Lung (tissue), 12 donors: ENCODE measurements around the gene ERBB3. TPM values are rescaled to one million over a fixed set of nuclear protein-coding genes. Genes with fewer than 3 reads are reported as not detected.
A peak's percentile ranks its signal among the peaks of the same experiment; 100 is the strongest.
"Not testable (repeated sequence)": the region's sequence is repeated elsewhere in the genome, so short reads cannot be mapped to it uniquely, and the experiment has no call there.

ENCODE experiments used
- ATAC-seq: fragments of 200-7000 bp; cut with Tn5 transposase; one replicate; pipeline ENCODE4 v1.9.1; 2020; ENCODE audit warnings: moderate number of reproducible peaks; ENCODE audit not compliant: insufficient read depth, low FRiP score
- DNase-seq, 3 donors: peaks; one replicate each; pipeline ENCODE4 v3.0.0-alpha.2; 2013 to 2017
- H3K27ac ChIP-seq, 2 donors: one replicate each; pipeline ENCODE4 v1.5.1; 2013; ENCODE audit warnings: mild to moderate bottlenecking in 2 of 2, moderate library complexity in 2 of 2, control low read depth in 1 of 2, inconsistent platforms in 1 of 2, low read depth in 1 of 2, low read length in 1 of 2
- H3K27me3 ChIP-seq, 3 donors: one replicate each; pipeline ENCODE4 v1.5.1; 2013; ENCODE audit warnings: low read length in 2 of 3; ENCODE audit not compliant: control insufficient read depth in 3 of 3, insufficient read depth in 3 of 3
- H3K36me3 ChIP-seq, 4 donors: one replicate each; pipeline ENCODE4 v1.5.1; 2013; ENCODE audit warnings: low read length in 4 of 4, mild to moderate bottlenecking in 1 of 4, moderate library complexity in 1 of 4; ENCODE audit not compliant: control insufficient read depth in 4 of 4, insufficient read depth in 4 of 4
- H3K4me1 ChIP-seq, 5 donors: one replicate each; pipeline ENCODE4 v1.5.1; 2013; ENCODE audit warnings: low read length in 5 of 5, mild to moderate bottlenecking in 2 of 5, moderate library complexity in 1 of 5; ENCODE audit not compliant: control insufficient read depth in 5 of 5, insufficient read depth in 5 of 5
- H3K4me3 ChIP-seq: one replicate; pipeline ENCODE4 v1.5.1; 2013; ENCODE audit warnings: mild to moderate bottlenecking, control low read depth, moderate library complexity
- H3K9ac ChIP-seq, 2 donors: one replicate each; pipeline ENCODE4 v1.5.1; 2013; ENCODE audit warnings: low read length in 2 of 2, control low read depth in 1 of 2; ENCODE audit not compliant: insufficient read depth in 1 of 2
- H3K9me3 ChIP-seq, 4 donors: one replicate each; pipeline ENCODE4 v1.5.1; 2013; ENCODE audit warnings: low read length in 3 of 4, mild to moderate bottlenecking in 1 of 4, moderate library complexity in 1 of 4; ENCODE audit not compliant: control insufficient read depth in 4 of 4, insufficient read depth in 3 of 4
- CTCF ChIP-seq: IDR thresholded peaks from 2 replicates; pipeline ENCODE4 v1.5.1; 2012; ENCODE audit warnings: mild to moderate bottlenecking; ENCODE audit errors: control extremely low read depth, extremely low read depth
- WGBS, 2 donors: extraction: QIAGEN DNeasy Blood & Tissue Kit; methylation state at CpG; one replicate each; pipeline ENCODE4 v1.1.7; 2013; 5-methylcytosine and 5-hydroxymethylcytosine counted together
- polyA plus RNA-seq, 2 donors: library from polyadenylated mRNA; stranded (reverse); fragments of 200-250 nt; gene quantifications; one replicate each; pipeline ENCODE4 v1.2.1, GENCODE V29; 2013
- total RNA-seq, 2 donors: library from RNA; depleted of rRNA in 1 of 2; stranded (reverse); fragments of >200 nt in 1 of 2; gene quantifications; one replicate each; pipeline ENCODE4 v1.2.1, GENCODE V29; 2014 to 2021
- donor health status: control.
- donor health status: control.
- donor health status: Bipolar disorder and iron deficiency.
- donor health status: healthy.
- donor health status: DM: yes; HTN: yes; CAD: no.

ERBB3 gene
- total and polyA plus RNA-seq, 4 donors = 31.4 to 191 (median 60.1) TPM

- Histone ChIP-seq H3K9ac (peak overlapping the region in 1 of 2 donors; percentile 34), H3K27me3 (no peaks in the 10 kb centered on the region), H3K4me3 (peak overlapping the region; percentile 32), H3K36me3 (peaks cover 11 to 31% (median 20%) of the 10 kb centered on the region in 4 donors), H3K9me3 (no peaks in the 10 kb centered on the region), H3K4me1 (peaks cover 0 to 10% (median 9%) of the 10 kb centered on the region in 5 donors), H3K27ac (peak overlapping the region; percentile 70 to 74)
- TF ChIP-seq CTCF = no peak
- WGBS, 2 donors = 64 to 76% methylated on average over 14 of the region's 14 CpGs
- DNase-seq = peak in 1 of 3 donors; percentile 3
- ATAC-seq = no peak
Observed at GRCh38 chr12:56040963-56041551, 38.9 kb upstream of the ERBB3 start.

GRCh38 chr12:56041552-56042429 is 38.2 kb upstream of the ERBB3 start, which contains the start of gene RPS26:
Gene RPS26 (plus strand): TSS chr12:56041918. CDS start chr12:56042167, 249 bp downstream.
- DNase-seq = peak; percentile 99 to 100 (median 100)
- TF ChIP-seq CTCF = no peak
- Histone ChIP-seq H3K4me3 (peak within 1 kb of the TSS; percentile 68), H3K9ac (peak within 1 kb of the TSS; percentile 91 to 92), H3K27me3 (no peaks in the 10 kb centered on the region), H3K4me1 (peaks cover 0 to 10% (median 9%) of the 10 kb centered on the region in 5 donors), H3K27ac (peak within 1 kb of the TSS; percentile 83 to 89), H3K36me3 (peaks cover 10 to 31% (median 20%) of the 10 kb centered on the region in 4 donors), H3K9me3 (no peaks in the 10 kb centered on the region)
- 0% methylated on average over 48 to 50 of the region's 50 CpGs for WGBS, 2 donors
- ATAC-seq = peak; percentile 96

GRCh38 chr12:56042430-56042813 is 37.5 kb upstream of the ERBB3 start:
- Histone ChIP-seq H3K9ac (peak overlapping the region; percentile 91 to 92), H3K36me3 (peaks cover 10 to 27% (median 20%) of the 10 kb centered on the region in 4 donors), H3K4me3 (peak overlapping the region; percentile 68), H3K27ac (peak overlapping the region; percentile 83 to 89), H3K4me1 (peaks cover 0 to 10% (median 9%) of the 10 kb centered on the region in 5 donors)
- H3K27me3 ChIP-seq, H3K9me3 ChIP-seq, ATAC-seq, DNase-seq: not testable (repeated sequence)
- 1 to 4% methylated on average over 18 to 20 of the region's 20 CpGs for WGBS, 2 donors

- WGBS, 2 donors = 38 to 40% methylated on average over 9 of the region's 9 CpGs
- no peaks in the 10 kb centered on the region for H3K27me3 ChIP-seq
Observed at GRCh38 chr12:56042843-56043242, 37.1 kb upstream of the ERBB3 start.

More at GRCh38 chr12:56042843-56043242, 37.1 kb upstream of the ERBB3 start:
- peaks cover 0 to 10% (median 9%) of the 10 kb centered on the region in 5 donors for H3K4me1 ChIP-seq
- peak overlapping the region; percentile 68 for H3K4me3 ChIP-seq
- no peak for TF ChIP-seq CTCF
- peak overlapping the region; percentile 91 to 92 for H3K9ac ChIP-seq
- peaks cover 10 to 27% (median 20%) of the 10 kb centered on the region in 4 donors for H3K36me3 ChIP-seq
- H3K9me3 ChIP-seq = no peaks in the 10 kb centered on the region
- peak overlapping the region in 1 of 2 donors; percentile 89 for H3K27ac ChIP-seq
- DNase-seq = no peak
- no peak for ATAC-seq
